Stomach (tissue), 19 donors: ENCODE measurements around the gene PRLHR. TPM values are rescaled to one million over a fixed set of nuclear protein-coding genes. Genes with fewer than 3 reads are reported as not detected.
A peak's percentile ranks its signal among the peaks of the same experiment; 100 is the strongest.

ENCODE experiments used
- DNase-seq, 2 donors: peaks; one replicate each; pipeline versions ENCODE4 v3.0.0 to v3.0.0-alpha.2; 2013 to 2019
- H3K27ac ChIP-seq, 5 donors: fragments of 200-600 bp in 4 of 5; sonication (generic) in 4 of 5; one replicate each; pipeline ENCODE4 v1.5.1; 2013 to 2019; ENCODE audit warnings: mild to moderate bottlenecking in 1 of 5, moderate library complexity in 1 of 5
- H3K27me3 ChIP-seq, 3 donors: fragments of 200-600 bp; sonication (generic); one replicate each; pipeline ENCODE4 v1.5.1; 2017 to 2019; ENCODE audit warnings: mixed run types in 1 of 3
- H3K36me3 ChIP-seq, 4 donors: fragments of 200-600 bp; sonication (generic); 1 replicate in 3 of 4; 2 replicates in 1 of 4; pipeline ENCODE4 v1.5.1; 2016 to 2019
- H3K4me1 ChIP-seq, 4 donors: fragments of 200-600 bp; sonication (generic); one replicate each; pipeline ENCODE4 v1.5.1; 2016 to 2019
- H3K4me3 ChIP-seq, 4 donors: fragments of 200-600 bp; sonication (generic) in 3 of 4; one replicate each; pipeline ENCODE4 v1.5.1; 2016 to 2019; ENCODE audit warnings: mild to moderate bottlenecking in 1 of 4
- H3K9me3 ChIP-seq, 4 donors: fragments of 200-600 bp; sonication (generic); one replicate each; pipeline ENCODE4 v1.5.1; 2016 to 2019
- CTCF ChIP-seq, 7 experiments: fragments of 450-650 bp in 4 of 7; fragments of 200-600 bp in 3 of 7; sonication (generic) in 3 of 7; IDR thresholded peaks; one replicate each; pipeline ENCODE4 v1.5.1; 2016 to 2019; ENCODE audit warnings: antibody characterized with exemption in 7 of 7, control low read depth in 2 of 7, mild to moderate bottlenecking in 1 of 7
- EP300 ChIP-seq: sonication (generic); formaldehyde crosslinking; IDR thresholded peaks from one replicate; pipeline ENCODE4 v1.6.1; 2017; ENCODE audit warnings: antibody characterized with exemption
- POLR2A ChIP-seq, 4 donors: fragments of 450-650 bp; IDR thresholded peaks; one replicate each; pipeline ENCODE4 v1.6.1; 2016; ENCODE audit warnings: antibody characterized with exemption in 4 of 4, control low read depth in 2 of 4, mild to moderate bottlenecking in 1 of 4, moderate library complexity in 1 of 4
- POLR2AphosphoS5 ChIP-seq, 3 donors: sonication (generic); formaldehyde crosslinking; IDR thresholded peaks; one replicate each; pipeline ENCODE4 v1.6.1; 2016; ENCODE audit warnings: antibody characterized with exemption in 3 of 3
- WGBS, 5 donors: extraction: QIAGEN DNeasy Blood & Tissue Kit in 3 of 5; methylation state at CpG; one replicate each; pipeline versions ENCODE4 v1.1.5 to v1.1.7; 2013 to 2018; 5-methylcytosine and 5-hydroxymethylcytosine counted together
- intact Hi-C: fragments of 100-400 bp; cut with DNase I; formaldehyde crosslinking; loops from one replicate; pipeline ENCODE4 v1.15.1; 2023; ENCODE audit warnings: low total_unique reads
- long read RNA-seq, 10 donors: transcript quantifications; one replicate each; lab custom pipeline, GENCODE V29; 2026
- polyA plus RNA-seq, 3 donors: library from polyadenylated mRNA; stranded (reverse); fragments of 200-250 nt; gene quantifications; one replicate each; pipeline ENCODE4 v1.2.3, GENCODE V29; 2013
- total RNA-seq, 5 donors: library from RNA; depleted of rRNA; stranded (reverse); fragments of >200 nt; gene quantifications; one replicate each; pipeline versions ENCODE4 v1.1.0 to v1.2.3, GENCODE V29; 2014 to 2016
- donor health status: healthy with polysubstance abuse.
- donor health status: Bipolar disorder and iron deficiency.
- donor health status: healthy.

PRLHR gene
- under 1 TPM in 3 of 5 donors, not detected in 2; under 0.01 to 0.43 (median 0.37) TPM for total RNA-seq
- under 1 TPM in 1 of 3 donors, not detected in 2; 0.05 TPM for polyA plus RNA-seq
- long read RNA-seq, donor 1, full-length matches to known transcripts = 2 of 2 reads
- long read RNA-seq, donor 1, partial matches to known transcripts = 0 of 2 reads
- long read RNA-seq, donor 1, other reads (novel, unspliced or antisense) = 0 of 2 reads
- long read RNA-seq, donor 2 = 0 reads
- long read RNA-seq, donor 3 = 0 reads
- long read RNA-seq, donor 4 = 0 reads
- long read RNA-seq, donor 5 = 0 reads
- long read RNA-seq, donor 6, full-length matches to known transcripts = 1 of 1 reads
- long read RNA-seq, donor 6, partial matches to known transcripts = 0 of 1 reads
- long read RNA-seq, donor 6, other reads (novel, unspliced or antisense) = 0 of 1 reads
- long read RNA-seq, donor 7, full-length matches to known transcripts = 4 of 4 reads
- long read RNA-seq, donor 7, partial matches to known transcripts = 0 of 4 reads
- long read RNA-seq, donor 7, other reads (novel, unspliced or antisense) = 0 of 4 reads
- long read RNA-seq, donor 8 = 0 reads
- long read RNA-seq, donor 9 = 0 reads
- long read RNA-seq, donor 10, full-length matches to known transcripts = 1 of 1 reads
- long read RNA-seq, donor 10, partial matches to known transcripts = 0 of 1 reads
- long read RNA-seq, donor 10, other reads (novel, unspliced or antisense) = 0 of 1 reads

DNA sequence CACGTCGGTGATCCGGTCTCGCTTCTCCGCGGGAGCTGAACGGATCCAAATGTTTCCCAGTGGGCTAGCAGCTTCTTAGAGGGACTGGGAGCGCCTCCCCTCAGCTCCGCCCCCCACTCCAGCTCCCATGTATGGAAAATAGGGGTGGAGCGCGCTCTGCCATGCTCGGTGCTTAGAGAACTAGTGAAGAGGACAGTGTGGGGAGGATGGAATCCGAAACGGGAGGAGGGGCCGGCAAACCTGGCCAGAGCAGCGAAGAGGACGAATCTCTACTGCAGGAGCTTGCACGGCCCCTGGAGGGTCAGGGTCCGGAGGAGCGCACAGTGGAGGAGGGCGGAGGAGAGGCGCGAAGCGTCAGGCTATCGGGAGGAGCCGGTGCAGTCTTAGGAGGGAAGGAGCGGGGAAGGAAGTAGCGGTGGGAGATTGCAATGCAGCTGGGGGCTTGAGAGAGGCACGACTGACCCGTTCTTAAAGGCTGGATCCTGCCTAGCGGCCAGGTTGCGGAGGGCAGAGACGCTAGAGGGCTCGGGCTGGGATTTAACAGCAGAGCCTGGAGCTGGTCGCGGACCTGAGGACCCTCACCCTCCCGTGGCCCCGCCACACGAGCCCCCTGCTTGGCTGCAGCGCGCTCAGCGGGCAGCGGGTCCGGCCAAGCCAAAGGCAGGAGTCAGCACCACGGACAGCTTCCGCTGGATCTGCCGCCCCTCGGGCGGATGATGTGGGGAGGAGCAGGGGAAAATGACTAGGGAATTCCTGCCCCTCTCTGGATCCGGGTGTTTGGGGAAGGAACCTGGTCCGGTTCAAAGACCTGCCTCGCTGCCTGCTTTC lies at the start of gene PRLHR:
Gene PRLHR, minus strand, starts transcription at position 51 of the 828 bp plus-strand sequence. CDS start 404 bp downstream, outside the sequence.
- peak within 1 kb of the TSS in 2 of 4 donors; percentile 1 to 5 for H3K4me3 ChIP-seq
- H3K4me1 ChIP-seq = peaks cover 0 to 31% (median 17%) of the 10 kb centered on the region in 4 donors
- 9 to 12% (median 10%) methylated on average over 34 to 52 of the region's 52 CpGs for whole genome bisulfite sequencing, 5 donors
- H3K9me3 ChIP-seq = peaks cover 0 to 16% (median 7%) of the 10 kb centered on the region in 4 donors
- H3K36me3 ChIP-seq = no peaks in the 10 kb centered on the region
- H3K27ac ChIP-seq = no peak within 1 kb of the TSS
- H3K27me3 ChIP-seq = peaks cover 24 to 84% (median 40%) of the 10 kb centered on the region in 3 donors
- TF ChIP-seq EP300 = no peak
- no peak for TF ChIP-seq POLR2A (IDR thresholded peaks at IDR 0.05)
- TF ChIP-seq POLR2AphosphoS5 (IDR thresholded peaks at IDR 0.05) = no peak
- TF ChIP-seq CTCF (IDR thresholded peaks at IDR 0.05) = no peak
- DNase-seq = peak in 1 of 2 donors; percentile 79
- intact Hi-C loops = no loop called here

- peaks cover 0 to 3% (median 0%) of the 10 kb centered on the region in 4 donors for H3K9me3 ChIP-seq
- no peak overlapping the region for H3K27ac ChIP-seq
- WGBS, 5 donors = 61 to 67% (median 63%) methylated on average over 2 of the region's 2 CpGs
- TF ChIP-seq CTCF (IDR thresholded peaks at IDR 0.05) = no peak
- no peak for TF ChIP-seq EP300
- no peak for TF ChIP-seq POLR2A (IDR thresholded peaks at IDR 0.05)
- TF ChIP-seq POLR2AphosphoS5 (IDR thresholded peaks at IDR 0.05) = no peak
- DNase-seq = no peak
- H3K27me3 ChIP-seq = no peaks in the 10 kb centered on the region
- no peaks in the 10 kb centered on the region for H3K4me1 ChIP-seq
- intact Hi-C loops = no loop called here
- H3K4me3 ChIP-seq = no peak overlapping the region
- no peaks in the 10 kb centered on the region for H3K36me3 ChIP-seq
These were observed 46.8 kb upstream of the PRLHR start for GRCh38 chr10:118642228-118642627.

DNA sequence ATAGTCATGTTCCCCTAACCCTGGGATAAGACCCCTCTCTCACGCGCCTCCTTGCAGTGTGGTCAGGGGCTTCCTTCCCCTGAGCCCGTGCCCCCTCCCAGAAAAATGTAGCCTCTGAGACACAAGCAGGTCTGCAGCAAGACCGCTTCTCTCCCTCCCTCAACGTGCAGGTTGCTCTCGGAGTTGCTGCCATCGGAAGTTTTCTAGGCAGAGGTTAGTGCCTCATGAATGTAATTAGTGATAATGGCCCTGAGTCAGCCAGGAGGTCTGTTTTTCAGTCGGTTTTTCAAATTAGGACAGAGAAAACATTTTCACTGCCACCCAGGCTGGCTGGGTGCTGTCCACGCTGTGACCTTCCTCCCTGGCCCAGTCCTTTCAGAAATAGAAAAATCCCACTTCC lies 43.2 kb upstream of the PRLHR start:
- no peak for TF ChIP-seq POLR2AphosphoS5 (IDR thresholded peaks at IDR 0.05)
- no peak for TF ChIP-seq EP300
- no peak for TF ChIP-seq CTCF (IDR thresholded peaks at IDR 0.05)
- TF ChIP-seq POLR2A (IDR thresholded peaks at IDR 0.05) = no peak
- Histone ChIP-seq H3K4me3 (no peak overlapping the region), H3K36me3 (no peaks in the 10 kb centered on the region), H3K9me3 (peaks cover 0 to 3% (median 0%) of the 10 kb centered on the region in 4 donors), H3K4me1 (no peaks in the 10 kb centered on the region), H3K27ac (no peak overlapping the region), H3K27me3 (no peaks in the 10 kb centered on the region)
- DNase-seq = no peak
- intact Hi-C loops = no loop called here
- 76 to 84% (median 80%) methylated on average over 7 to 9 of the region's 9 CpGs for WGBS, 5 donors
